NCI-H774 (cell line): ENCODE data around the gene INPP5A.
"Not testable (repeated sequence)": the region's sequence is repeated elsewhere in the genome, so short reads cannot be mapped to it uniquely, and the experiment has no call there.

Experiments used
- DNase-seq: peaks from one replicate; lab custom pipeline; 2025; lab: John Stamatoyannopoulos, UW

The INPP5A gene

GRCh38 chr10:132696728-132697577 lies 159.4 kb downstream of the INPP5A start:
- DNase-seq: no peak

GRCh38 chr10:132697578-132698200 lies 160.1 kb downstream of the INPP5A start:
- DNase-seq: no peak

GRCh38 chr10:132698211-132698751 lies 160.7 kb downstream of the INPP5A start:
- DNase-seq: no peak

- no peak for DNase-seq
Measured at GRCh38 chr10:132698761-132699391, 161.3 kb downstream of the INPP5A start.

GRCh38 chr10:132699411-132700155 lies 162.0 kb downstream of the INPP5A start:
- no peak for DNase-seq

GRCh38 chr10:132700156-132701098 lies 162.8 kb downstream of the INPP5A start:
- DNase-seq: no peak

GRCh38 chr10:132701099-132701845 lies 163.7 kb downstream of the INPP5A start:
- DNase-seq: no peak

GRCh38 chr10:132701846-132702190 lies 164.2 kb downstream of the INPP5A start:
- DNase-seq: no peak

- no peak for DNase-seq
Measured at GRCh38 chr10:132702601-132703418, 165.2 kb downstream of the INPP5A start.

- DNase-seq: no peak
Measured at GRCh38 chr10:132703419-132704007, 165.9 kb downstream of the INPP5A start.

GRCh38 chr10:132704008-132704814 lies 166.6 kb downstream of the INPP5A start:
- DNase-seq: no peak

GRCh38 chr10:132704815-132705064 lies 167.2 kb downstream of the INPP5A start:
- DNase-seq: not testable (repeated sequence)

GRCh38 chr10:132705173-132705572 lies 167.6 kb downstream of the INPP5A start:
- no peak for DNase-seq

- DNase-seq: no peak
Measured at GRCh38 chr10:132705943-132706342, 168.4 kb downstream of the INPP5A start.

GRCh38 chr10:132706701-132707100 lies 169.1 kb downstream of the INPP5A start:
- no peak for DNase-seq

GRCh38 chr10:132707121-132707775 lies 169.7 kb downstream of the INPP5A start:
- DNase-seq: no peak

- no peak for DNase-seq
Measured at GRCh38 chr10:132707776-132708171, 170.2 kb downstream of the INPP5A start.

- DNase-seq: no peak
Measured at GRCh38 chr10:132708441-132708840, 170.9 kb downstream of the INPP5A start.
